ENCODE results near the gene MRPL2. TPM values are rescaled to one million over a fixed set of nuclear protein-coding genes. Genes with fewer than 3 reads are reported as not detected.

MRPL2 gene
- total and polyA plus RNA-seq, 2 of the 4 experiments (the other 2 are of a cell fraction): 18.1 to 45.9 TPM

GRCh38 chr6:43060755-43061633 lies 1.8 kb upstream of the MRPL2 start:
- ATAC-seq (ENCODE audit: low read depth) (no peak), DNase-seq (no peak)
- Histone ChIP-seq H2BK5ac (ENCODE audit: low read depth, low read length, poor library complexity, severe bottlenecking) (no peak overlapping the region), H4K20me1 (ENCODE audit: insufficient read depth, low read length) (no peaks in the 10 kb centered on the region), H2AK9ac (replicated peaks; ENCODE audit: low read depth, low read length, poor library complexity) (peak overlapping the region; percentile 94), H2BK15ac (ENCODE audit: low read depth, low read length) (no peak overlapping the region), H3K14ac (replicated peaks; ENCODE audit: low read depth, low read length) (no peak overlapping the region), H2BK120ac (ENCODE audit: low read depth, low read length) (no peak overlapping the region), H3K56ac (ENCODE audit: extremely low read depth, insufficient read depth, low read length) (no peak overlapping the region), H3K4me1 (ENCODE audit: control insufficient read depth, insufficient read depth, low read length) (peaks cover 9% of the 10 kb centered on the region; the same call in 1 of the 2 replicates), H2AK5ac (ENCODE audit: low read depth, low read length) (peak overlapping the region; percentile 92), H3K79me1 (ENCODE audit: low read depth in 1 of 2, low read length in 2 of 2) (peaks cover 17 to 35% of the 10 kb centered on the region in 2 experiments), H2AFZ (replicated peaks; ENCODE audit: low read length, poor library complexity) (no peak overlapping the region), H4K5ac (ENCODE audit: low read depth, low read length) (no peak overlapping the region), H4K8ac (ENCODE audit: low read depth in 2 of 2, low read length in 2 of 2) (no peak overlapping the region; a peak in 2 of 4 replicates), H3K36me3 (ENCODE audit: control insufficient read depth, insufficient read depth, low read length) (peaks cover 18% of the 10 kb centered on the region), H3K4me2 (ENCODE audit: low read depth, low read length) (peak overlapping the region; percentile 93; the same call in 1 of the 2 replicates), H3K27me3 (ENCODE audit: control insufficient read depth, insufficient read depth, low read length) (no peaks in the 10 kb centered on the region), H3K4ac (ENCODE audit: low read depth, low read length) (peak overlapping the region; percentile 96; the same call in 1 of the 2 replicates), H3K9me3 (ENCODE audit: control insufficient read depth, insufficient read depth, low read length) (no peaks in the 10 kb centered on the region), H2BK20ac (ENCODE audit: low read depth, low read length) (no peak overlapping the region), H3K9ac (ENCODE audit: low read depth, low read length) (peak overlapping the region; percentile 91; the same call in 1 of the 2 replicates), H3K4me3 (ENCODE audit: insufficient read depth, low read depth, low read length) (no peak overlapping the region), H3K27ac (ENCODE audit: insufficient read depth, low read length) (no peak overlapping the region), H3K18ac (ENCODE audit: low read depth, low read length) (no peak overlapping the region), H3K23ac (ENCODE audit: low read depth, low read length) (no peak overlapping the region), H4K91ac (ENCODE audit: insufficient read depth, low read depth, low read length) (no peak overlapping the region; the same call in 1 of the 2 replicates), H3K9me1 (ENCODE audit: insufficient read depth, low read length) (peaks cover 4% of the 10 kb centered on the region; the same call in 1 of the 2 replicates)
- in situ Hi-C loops (cut with MboI; ENCODE audit: low sequenced_read_pairs): no loop called here
- intact Hi-C loops (cut with micrococcal nuclease): no loop called here
- CTCF ChIA-PET: no interaction called here
- no TSS peak for BruUV-seq (replicated peaks)
- WGBS, 2 experiments (ENCODE audit: extremely low coverage in 2 of 2, insufficient read length in 1 of 2): 87% methylated on average over 7 of the region's 12 CpGs; no CpG with 5 or more reads in 1 of the 2 experiments
- dilution Hi-C loops (cut with HindIII; ENCODE audit: low sequenced_read_pairs, unreplicated experiment): no loop called here
- POLR2A ChIA-PET (ENCODE audit: unreplicated experiment): no interaction called here
- TF ChIP-seq MAFK (IDR thresholded peaks at IDR 0.05; ENCODE audit: low read depth, low read length) (no peak), SMC3 (IDR thresholded peaks at IDR 0.05; ENCODE audit: low read depth, low read length) (no peak), BHLHE40 (IDR thresholded peaks at IDR 0.05; ENCODE audit: low read depth, low read length) (no peak), CEBPB (IDR thresholded peaks at IDR 0.05; ENCODE audit: low read depth, low read length) (no peak), RFX5 (IDR thresholded peaks at IDR 0.05; ENCODE audit: low read depth, low read length) (no peak), RCOR1 (IDR thresholded peaks at IDR 0.05; ENCODE audit: insufficient replicate concordance, low read length) (no peak), NFE2L2 (IDR thresholded peaks at IDR 0.05; ENCODE audit: low read depth, low read length) (no peak), CTCF (conservative IDR thresholded peaks at IDR 0.05; ENCODE audit: low read depth, low read length) (no peak), MXI1 (IDR thresholded peaks at IDR 0.05; ENCODE audit: borderline replicate concordance, low read depth, low read length) (no peak), POLR2A (IDR thresholded peaks at IDR 0.05; ENCODE audit: low read depth, low read length) (no peak), CHD1 (IDR thresholded peaks at IDR 0.05; ENCODE audit: low read depth, low read length) (no peak), ELK1 (IDR thresholded peaks at IDR 0.05; ENCODE audit: borderline replicate concordance, low read depth, low read length) (no peak), USF2 (IDR thresholded peaks at IDR 0.05; ENCODE audit: low read depth, low read length) (no peak), FOS (IDR thresholded peaks at IDR 0.05; ENCODE audit: low read depth, low read length) (no peak), RAD21 (IDR thresholded peaks at IDR 0.05; ENCODE audit: low read length) (no peak)
